Osteoblast (primary cell): Measurements from ENCODE around the gene ATP11A. TPM values are rescaled to one million over a fixed set of nuclear protein-coding genes. Genes with fewer than 3 reads are reported as not detected.
"Not testable (repeated sequence)": the region's sequence is repeated elsewhere in the genome, so short reads cannot be mapped to it uniquely, and the experiment has no call there.

Experiments
- DNase-seq: peaks from one replicate; pipeline ENCODE4 v3.0.0; 2011; ENCODE audit warnings: low spot score, mixed read lengths; ENCODE audit not compliant: insufficient read length; ENCODE audit errors: missing footprints
- H2AFZ ChIP-seq: 2 replicates; pipeline ENCODE4 v1.6.0; 2011; ENCODE audit warnings: mild to moderate bottlenecking, low read length
- H3K27ac ChIP-seq: 2 replicates; pipeline ENCODE4 v1.5.1; 2011; ENCODE audit warnings: mild to moderate bottlenecking, low read depth, low read length, moderate library complexity
- H3K27me3 ChIP-seq: 2 replicates; pipeline ENCODE4 v1.6.0; 2012; ENCODE audit warnings: mild to moderate bottlenecking, control low read depth, inconsistent platforms, low read length, moderate library complexity; ENCODE audit not compliant: insufficient read depth
- H3K36me3 ChIP-seq: 2 replicates; pipeline ENCODE4 v1.5.1; 2011; ENCODE audit warnings: mild to moderate bottlenecking, low read length, control low read depth, moderate library complexity; ENCODE audit not compliant: insufficient read depth
- H3K4me1 ChIP-seq: 2 replicates; pipeline ENCODE4 v1.5.1; 2011; ENCODE audit warnings: mild to moderate bottlenecking, low read length, control low read depth, moderate library complexity; ENCODE audit not compliant: insufficient read depth
- H3K4me2 ChIP-seq: 2 replicates; pipeline ENCODE4 v1.6.0; 2011; ENCODE audit warnings: mild to moderate bottlenecking, low read length; ENCODE audit not compliant: insufficient read depth
- H3K4me3 ChIP-seq: fragments of 200-600 bp; sonication (generic); 3 replicates; pipeline ENCODE4 v1.5.1; 2012; ENCODE audit warnings: mild to moderate bottlenecking, low read length, inconsistent platforms; ENCODE audit not compliant: insufficient read depth
- H3K79me2 ChIP-seq: 2 replicates; pipeline ENCODE4 v1.6.0; 2012; ENCODE audit warnings: mild to moderate bottlenecking, low read length, control low read depth, inconsistent platforms; ENCODE audit not compliant: insufficient read depth
- H3K9me3 ChIP-seq: 2 replicates; pipeline ENCODE4 v1.5.1; 2011; ENCODE audit warnings: low read depth, low read length, control low read depth
- H4K20me1 ChIP-seq: 2 replicates; pipeline ENCODE4 v1.6.0; 2012; ENCODE audit warnings: mild to moderate bottlenecking, low read length, control low read depth; ENCODE audit not compliant: insufficient read depth
- CTCF ChIP-seq: IDR thresholded peaks from 2 replicates; pipeline ENCODE4 v1.5.1; 2011; ENCODE audit warnings: mild to moderate bottlenecking, low read depth, low read length, moderate library complexity; ENCODE audit errors: extremely low read depth
- total RNA-seq: library from RNA; depleted of rRNA; stranded (reverse); fragments of >200 nt; gene quantifications from 2 replicates; pipeline ENCODE4 v1.2.3, GENCODE V29; 2012

Gene ATP11A
- total RNA-seq, 1 donor, result 7.6 TPM

- Histone ChIP-seq H3K4me1 (no peaks in the 10 kb centered on the region), H3K27me3 (no peaks in the 10 kb centered on the region), H3K9me3 (no peaks in the 10 kb centered on the region), H3K36me3 (peaks cover 2% of the 10 kb centered on the region), H3K27ac (no peak overlapping the region), H3K4me3 (no peak overlapping the region), H3K4me2 (no peak overlapping the region), H4K20me1 (no peaks in the 10 kb centered on the region), H3K79me2 (no peaks in the 10 kb centered on the region), H2AFZ (no peak overlapping the region)
- DNase-seq, result peak; percentile 62
- no peak for TF ChIP-seq CTCF
Measured at GRCh38 chr13:112783978-112784371, 94.1 kb downstream of the ATP11A start.

- no peaks in the 10 kb centered on the region for H4K20me1 ChIP-seq
- H3K4me3 ChIP-seq, result no peak overlapping the region
- H3K9me3 ChIP-seq, result no peaks in the 10 kb centered on the region
- peak; percentile 18 for DNase-seq
- no peak overlapping the region for H2AFZ ChIP-seq
- TF ChIP-seq CTCF, result no peak
- no peaks in the 10 kb centered on the region for H3K79me2 ChIP-seq
- H3K27me3 ChIP-seq, result no peaks in the 10 kb centered on the region
- no peaks in the 10 kb centered on the region for H3K4me1 ChIP-seq
- H3K36me3 ChIP-seq, result peaks cover 2% of the 10 kb centered on the region
- H3K27ac ChIP-seq, result no peak overlapping the region
- H3K4me2 ChIP-seq, result no peak overlapping the region
Measured at GRCh38 chr13:112784811-112785482, 95.1 kb downstream of the ATP11A start.

GRCh38 chr13:112785483-112785856 is 95.6 kb downstream of the ATP11A start:
- Histone ChIP-seq H3K4me1 (no peaks in the 10 kb centered on the region), H2AFZ (no peak overlapping the region), H3K9me3 (no peaks in the 10 kb centered on the region), H3K36me3 (peaks cover 2% of the 10 kb centered on the region), H3K27me3 (no peaks in the 10 kb centered on the region), H3K27ac (no peak overlapping the region), H3K4me3 (no peak overlapping the region), H4K20me1 (no peaks in the 10 kb centered on the region), H3K4me2 (no peak overlapping the region), H3K79me2 (no peaks in the 10 kb centered on the region)
- peak; percentile 76 for DNase-seq
- TF ChIP-seq CTCF, result no peak

GRCh38 chr13:112786810-112787209 is 97.0 kb downstream of the ATP11A start:
- H3K79me2 ChIP-seq, H2AFZ ChIP-seq, H3K36me3 ChIP-seq, H3K4me3 ChIP-seq, H4K20me1 ChIP-seq, H3K9me3 ChIP-seq, H3K27ac ChIP-seq, H3K4me2 ChIP-seq, H3K27me3 ChIP-seq, DNase-seq, H3K4me1 ChIP-seq: not testable (repeated sequence)
